Activated naive CD8-positive, alpha-beta T cell treated with anti-CD3 and anti-CD28 coated beads, Interleukin-2, amount 50 U/mL, for 16 hours (primary cell): Measurements from ENCODE around the gene LETM1.

Experiments used
- DNase-seq: peaks from one replicate; pipeline ENCODE4 v3.0.0-alpha.2; 2020; ENCODE audit warnings: low read depth, low spot score

The LETM1 gene

DNA sequence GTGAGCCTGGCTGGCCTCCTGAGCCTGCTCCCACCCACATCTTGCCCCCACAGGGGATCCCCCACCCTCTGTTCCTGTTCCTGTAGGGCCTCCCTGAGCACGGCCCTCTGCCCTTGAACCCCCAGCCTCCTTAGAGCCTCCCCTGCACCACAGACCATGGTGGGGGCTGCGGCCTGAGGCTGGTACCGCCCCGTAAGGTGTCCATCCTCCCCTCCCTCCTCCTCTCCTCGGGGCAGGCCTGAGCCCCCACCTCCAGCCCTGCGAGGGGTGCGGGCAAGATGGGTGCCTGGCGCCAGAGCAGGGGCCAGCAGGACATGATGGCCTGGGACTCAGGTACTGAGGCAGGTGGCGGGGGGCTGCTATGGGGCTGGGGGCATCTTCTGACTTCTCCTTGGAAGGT lies 91.3 kb downstream of the LETM1 start:
- no peak for DNase-seq

DNA sequence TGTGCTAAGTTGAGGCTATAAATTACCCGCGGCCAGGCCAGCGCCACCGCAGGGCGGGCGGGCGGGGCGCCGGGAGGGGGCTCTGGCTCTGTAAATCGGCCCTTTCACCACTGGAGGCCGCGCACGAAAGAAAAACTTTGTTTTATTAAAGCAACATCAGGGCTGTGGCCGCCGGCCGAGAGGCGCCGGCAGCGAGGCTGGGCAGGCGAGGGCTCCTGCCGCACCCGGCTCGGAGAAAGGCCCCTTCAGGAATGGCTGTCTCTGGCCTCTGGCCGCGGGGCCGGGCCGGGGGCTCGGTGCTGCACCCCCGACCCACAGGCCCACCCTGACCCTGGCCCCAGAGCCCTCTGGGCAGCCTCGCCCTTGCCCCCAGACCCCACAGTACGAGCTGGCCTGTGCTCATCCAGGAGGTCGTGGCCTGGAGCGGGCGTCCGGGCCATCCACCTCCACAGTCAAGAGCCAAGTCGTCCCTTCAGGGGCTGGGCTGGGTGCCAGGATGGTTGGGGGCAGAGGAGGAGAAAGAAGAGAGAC lies 92.3 kb downstream of the LETM1 start:
- DNase-seq = no peak

DNA sequence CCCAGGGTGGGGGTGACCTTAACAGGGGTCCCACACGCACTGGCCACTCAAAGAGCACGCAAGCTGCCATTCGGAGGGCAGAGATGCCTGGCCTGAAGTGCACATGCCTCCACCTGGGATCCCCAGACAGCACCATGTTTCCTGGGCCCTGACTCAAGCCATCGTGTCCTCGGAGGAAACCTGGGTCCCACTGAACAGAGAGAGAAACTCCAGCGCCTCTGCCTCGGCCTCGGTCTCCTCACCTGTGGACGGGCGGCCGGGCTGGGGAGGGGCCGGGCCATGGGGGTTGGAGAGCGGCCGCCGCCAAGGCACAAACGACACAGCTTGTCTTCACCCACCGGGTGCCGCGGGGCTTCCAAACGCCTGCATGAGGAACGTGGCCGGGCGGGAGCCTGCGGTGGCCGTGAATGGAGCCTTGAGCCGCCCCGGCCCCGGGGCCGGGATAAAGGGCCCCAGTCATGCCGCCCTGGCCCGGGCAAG lies 92.8 kb downstream of the LETM1 start:
- no peak for DNase-seq

DNA sequence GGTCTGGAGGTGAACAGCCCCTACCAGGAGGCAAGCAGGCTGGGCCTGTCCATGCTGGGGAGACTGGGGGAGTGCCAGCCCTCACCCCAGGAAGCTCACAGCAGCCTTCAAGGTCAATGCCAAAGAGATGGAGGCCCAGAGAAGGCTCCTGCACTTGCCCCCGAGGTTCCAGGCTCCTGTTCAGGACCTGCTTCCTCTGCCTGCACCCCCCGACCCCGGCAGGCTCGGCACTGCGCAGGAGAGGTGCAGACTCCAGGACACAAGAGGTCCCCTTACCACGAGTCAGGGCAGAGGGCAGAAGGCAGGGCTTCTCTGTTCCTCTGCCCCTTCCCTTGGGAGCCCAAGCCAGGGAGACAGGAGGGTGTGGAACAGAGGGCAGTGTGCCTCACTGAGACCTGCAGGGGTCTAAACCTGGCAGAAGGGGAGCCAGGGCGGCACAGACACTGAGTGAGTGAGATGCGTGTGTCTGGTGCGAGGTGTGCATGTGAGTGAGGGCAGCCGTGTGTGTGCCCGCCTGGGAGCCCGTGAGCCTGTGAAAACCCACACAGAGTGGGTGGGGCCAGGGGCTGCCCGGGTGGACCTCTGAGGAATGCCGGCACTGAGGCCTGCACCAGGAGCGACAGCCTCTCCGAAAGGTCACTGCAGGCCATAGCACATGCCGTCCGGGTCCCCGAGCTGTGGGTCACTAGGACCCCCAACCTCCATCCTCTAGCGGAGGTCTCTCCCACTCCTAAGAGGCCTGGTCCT lies 93.5 kb downstream of the LETM1 start:
- DNase-seq = no peak
